ENCODE measurements around the gene ASAP2.

Gene ASAP2

DNA sequence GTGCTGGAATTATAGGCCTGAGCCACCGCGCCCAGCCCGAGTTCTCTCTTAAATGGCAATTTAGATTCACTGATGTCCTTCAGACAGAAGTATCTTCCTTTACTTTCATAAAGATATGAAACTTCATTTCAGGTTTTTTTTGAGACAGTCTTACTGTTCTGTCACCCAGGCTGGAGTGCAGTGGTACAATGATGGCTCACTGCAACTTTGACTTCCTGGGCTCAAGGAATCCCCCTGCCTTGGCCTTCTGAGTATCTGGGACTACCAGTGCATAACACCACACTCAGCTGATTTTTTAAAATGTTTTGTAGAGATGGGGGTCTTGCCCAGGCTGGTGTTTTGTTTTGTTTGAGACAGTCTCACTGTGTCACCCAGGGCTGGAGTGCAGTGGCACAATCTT is 203.5 kb downstream of the ASAP2 start:
- TF ChIP-seq, protein P1, sequence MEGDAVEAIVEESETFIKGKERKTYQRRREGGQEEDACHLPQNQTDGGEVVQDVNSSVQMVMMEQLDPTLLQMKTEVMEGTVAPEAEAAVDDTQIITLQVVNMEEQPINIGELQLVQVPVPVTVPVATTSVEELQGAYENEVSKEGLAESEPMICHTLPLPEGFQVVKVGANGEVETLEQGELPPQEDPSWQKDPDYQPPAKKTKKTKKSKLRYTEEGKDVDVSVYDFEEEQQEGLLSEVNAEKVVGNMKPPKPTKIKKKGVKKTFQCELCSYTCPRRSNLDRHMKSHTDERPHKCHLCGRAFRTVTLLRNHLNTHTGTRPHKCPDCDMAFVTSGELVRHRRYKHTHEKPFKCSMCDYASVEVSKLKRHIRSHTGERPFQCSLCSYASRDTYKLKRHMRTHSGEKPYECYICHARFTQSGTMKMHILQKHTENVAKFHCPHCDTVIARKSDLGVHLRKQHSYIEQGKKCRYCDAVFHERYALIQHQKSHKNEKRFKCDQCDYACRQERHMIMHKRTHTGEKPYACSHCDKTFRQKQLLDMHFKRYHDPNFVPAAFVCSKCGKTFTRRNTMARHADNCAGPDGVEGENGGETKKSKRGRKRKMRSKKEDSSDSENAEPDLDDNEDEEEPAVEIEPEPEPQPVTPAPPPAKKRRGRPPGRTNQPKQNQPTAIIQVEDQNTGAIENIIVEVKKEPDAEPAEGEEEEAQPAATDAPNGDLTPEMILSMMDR (IDR thresholded peaks at IDR 0.05), result no peak

DNA sequence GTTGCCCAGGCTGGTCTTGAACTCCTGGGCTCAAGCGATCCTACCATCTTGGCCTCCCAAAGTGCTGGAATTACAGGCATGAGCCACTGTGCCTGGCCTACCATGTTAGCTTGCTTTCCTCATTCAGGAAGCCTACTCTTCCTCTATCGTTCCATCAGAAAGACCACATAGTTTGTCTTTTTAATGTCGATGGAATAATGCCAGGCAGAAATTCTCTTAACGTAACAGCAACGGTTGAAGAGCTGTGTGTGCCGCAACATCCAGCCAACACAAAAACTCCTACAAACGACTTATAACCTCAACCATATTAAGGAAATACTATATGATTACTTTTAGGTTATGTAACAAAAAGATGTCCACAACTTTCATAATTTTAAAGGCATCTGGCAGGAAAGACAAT is 206.2 kb downstream of the ASAP2 start:
- TF ChIP-seq, protein P1 (IDR thresholded peaks at IDR 0.05), result no peak

DNA sequence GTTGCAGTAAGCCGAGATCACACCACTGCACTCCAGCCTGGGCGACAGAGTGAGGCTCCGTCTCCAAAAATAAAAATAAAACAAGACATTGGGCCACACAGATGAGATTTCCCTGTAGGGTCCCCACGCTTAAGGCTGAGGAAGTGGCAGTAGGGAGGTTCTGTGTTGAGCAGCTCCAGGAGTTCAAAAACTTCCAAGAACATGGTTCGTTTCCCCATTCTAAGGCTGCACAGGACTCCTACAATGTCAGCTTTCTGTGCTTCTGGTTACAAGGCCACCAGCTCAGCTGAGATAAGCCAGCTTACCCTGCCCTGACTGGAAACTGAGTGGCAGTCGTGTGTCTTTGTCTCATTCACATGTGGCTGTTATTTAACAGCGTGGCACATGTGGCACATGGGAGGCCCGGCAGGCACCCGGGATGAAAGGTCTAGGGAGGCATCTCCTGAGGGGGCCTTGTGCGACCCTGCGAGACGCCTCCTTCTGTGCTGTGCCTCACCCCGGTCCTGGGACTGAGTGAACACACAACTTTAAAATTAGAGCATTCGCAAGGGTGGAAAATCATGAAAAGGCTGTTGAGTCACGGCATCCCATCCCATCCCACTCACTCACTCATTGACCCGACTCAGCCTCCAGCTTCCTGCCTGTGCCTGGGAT is 209.0 kb downstream of the ASAP2 start:
- TF ChIP-seq, protein P1 (IDR thresholded peaks at IDR 0.05), result no peak

DNA sequence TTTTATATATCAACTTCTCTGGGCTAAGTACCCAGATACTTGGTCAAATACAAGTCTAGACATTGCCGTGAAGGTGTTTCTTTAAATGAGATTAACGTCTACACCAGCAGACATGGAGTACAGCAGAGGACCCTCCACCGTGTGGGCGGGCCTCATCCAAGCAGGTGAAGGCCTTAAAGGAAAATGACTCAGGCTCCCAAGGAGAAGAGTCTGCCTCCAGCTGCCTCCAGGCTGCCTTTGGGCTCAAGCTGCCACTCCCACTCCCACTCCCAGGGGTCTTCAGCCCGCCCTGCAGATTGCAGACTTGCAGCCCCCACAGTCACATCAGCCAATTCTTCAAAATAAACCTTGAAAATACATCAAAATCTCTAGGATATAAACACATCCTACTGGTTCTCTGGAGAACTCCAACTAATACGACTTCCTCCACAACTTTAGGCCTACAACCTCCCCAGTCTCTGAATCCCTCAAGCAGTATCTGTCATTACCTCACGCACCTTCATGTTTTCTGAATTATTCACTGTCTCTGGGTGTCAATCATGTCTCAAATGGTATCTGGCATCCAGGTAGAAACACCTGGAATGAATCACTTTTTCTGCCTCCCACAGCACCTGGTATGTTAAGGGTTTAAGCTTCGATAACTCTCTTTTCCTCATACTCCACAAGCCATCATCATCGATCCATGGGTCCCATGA is 209.8 kb downstream of the ASAP2 start:
- TF ChIP-seq, protein P1 (IDR thresholded peaks at IDR 0.05), result no peak

DNA sequence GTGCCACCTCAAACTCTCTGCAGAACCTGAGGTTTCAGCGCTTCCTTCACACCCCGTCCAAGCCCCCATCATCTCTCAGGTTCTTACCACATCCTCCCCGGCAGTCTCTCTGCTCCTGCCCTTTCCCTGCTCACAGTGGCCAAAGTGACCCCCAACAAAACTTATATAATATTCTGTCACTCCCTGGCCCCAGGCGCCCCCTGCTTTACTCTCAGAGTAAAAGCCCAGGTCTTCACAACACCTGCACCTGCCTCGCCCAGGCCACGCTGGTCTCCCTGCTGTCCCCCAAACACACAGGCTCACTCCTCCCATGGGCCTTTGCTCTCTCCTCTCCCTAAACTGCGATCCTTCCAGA is 210.3 kb downstream of the ASAP2 start:
- TF ChIP-seq, protein P1 (IDR thresholded peaks at IDR 0.05), result no peak

DNA sequence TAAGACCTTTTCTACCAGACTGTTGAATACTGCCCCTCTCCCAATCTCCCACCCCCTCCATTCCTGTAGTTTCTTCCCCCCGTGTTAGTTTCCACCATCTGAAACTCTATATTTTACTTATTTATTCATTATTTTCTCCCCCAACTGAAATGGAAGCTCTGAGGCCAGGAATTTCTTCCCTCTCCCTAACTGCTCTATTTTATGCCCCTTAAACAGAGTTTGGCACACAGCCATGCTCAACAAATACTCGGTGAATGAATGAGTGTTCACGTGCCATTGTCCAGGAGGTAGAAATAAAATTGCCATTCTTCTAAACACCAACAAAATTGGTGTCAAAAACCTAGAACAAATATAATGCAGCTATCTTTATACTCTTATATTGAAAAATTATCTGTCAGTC is 211.1 kb downstream of the ASAP2 start:
- TF ChIP-seq, protein P1 (IDR thresholded peaks at IDR 0.05), result no peak

DNA sequence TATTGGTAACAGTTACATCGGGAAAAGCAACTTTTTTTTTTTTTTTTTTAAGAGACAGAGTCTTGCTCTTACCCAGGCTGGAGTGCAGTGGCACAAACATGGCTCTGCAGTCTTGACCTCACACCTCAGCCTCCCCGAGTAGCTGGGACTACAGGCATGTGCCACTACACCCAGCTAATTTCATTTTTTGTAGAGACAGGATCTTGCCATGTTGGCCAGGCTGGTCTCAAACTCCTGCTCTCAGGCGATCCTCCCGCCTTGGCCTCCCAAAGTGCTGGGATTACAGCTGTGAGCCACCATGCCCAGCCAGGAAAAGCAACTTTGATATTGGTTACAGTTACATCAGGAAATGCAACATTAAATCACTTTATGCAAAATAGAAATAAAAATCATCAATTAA is 212.1 kb downstream of the ASAP2 start:
- TF ChIP-seq, protein P1 (IDR thresholded peaks at IDR 0.05), result no peak
